IPS DF 4.7 (cell line): ENCODE measurements around the gene STK39.

Experiments
- DNase-seq: peaks from one replicate; pipeline ENCODE4 v3.0.0-alpha.2; 2013; ENCODE audit warnings: low spot score; ENCODE audit errors: extremely low read depth

STK39 gene

GRCh38 chr2:167935803-167936110 is 311.6 kb downstream of the STK39 start:
- no peak for DNase-seq

GRCh38 chr2:167933097-167933814 is 314.1 kb downstream of the STK39 start:
- DNase-seq, result no peak

- no peak for DNase-seq
Observed at GRCh38 chr2:167932123-167932693, 315.2 kb downstream of the STK39 start.

- no peak for DNase-seq
Observed at GRCh38 chr2:167929484-167929883, 317.9 kb downstream of the STK39 start.

- no peak for DNase-seq
Observed at GRCh38 chr2:167928434-167928833, 319.0 kb downstream of the STK39 start.

- DNase-seq, result no peak
Observed at GRCh38 chr2:167925758-167926157, 321.6 kb downstream of the STK39 start.

- no peak for DNase-seq
Observed at GRCh38 chr2:167924556-167924955, 322.8 kb downstream of the STK39 start.

- DNase-seq, result no peak
Observed at GRCh38 chr2:167916756-167917155, 330.6 kb downstream of the STK39 start.

GRCh38 chr2:167914969-167915368 is 332.4 kb downstream of the STK39 start:
- no peak for DNase-seq

GRCh38 chr2:167908786-167909185 is 338.6 kb downstream of the STK39 start:
- DNase-seq, result no peak

GRCh38 chr2:167905668-167906067 is 341.7 kb downstream of the STK39 start:
- no peak for DNase-seq
